GM23338 (cell line): ENCODE results near the gene DBNL. TPM values are rescaled to one million over a fixed set of nuclear protein-coding genes. Genes with fewer than 3 reads are reported as not detected.
"Not testable (repeated sequence)": the region's sequence is repeated elsewhere in the genome, so short reads cannot be mapped to it uniquely, and the experiment has no call there.

Experiments used
- ATAC-seq: fragments of 200-7000 bp; cut with Tn5 transposase; 3 replicates; pipeline ENCODE4 v1.9.1; 2020
- DNase-seq: peaks from one replicate; pipeline ENCODE4 v3.0.0-alpha.2; 2015; ENCODE audit warnings: low spot score
- H2AFZ ChIP-seq: fragments of 200-600 bp; sonication (generic); 2 replicates; pipeline ENCODE4 v1.8.0; 2016; ENCODE audit warnings: antibody characterized with exemption, mild to moderate bottlenecking, moderate library complexity
- H3F3A ChIP-seq: fragments of 200-600 bp; sonication (generic); replicated peaks from 2 replicates; pipeline ENCODE4 v1.8.0; 2017; ENCODE audit warnings: antibody characterized with exemption, mixed run types, low read depth
- H3K27ac ChIP-seq: fragments of 200-600 bp; sonication (generic); 2 replicates; pipeline ENCODE4 v1.6.1; 2016; ENCODE audit warnings: low read depth
- H3K27me3 ChIP-seq: fragments of 200-600 bp; sonication (generic); 2 replicates; pipeline ENCODE4 v1.8.0; 2016; ENCODE audit warnings: mild to moderate bottlenecking, mixed run types, moderate library complexity; ENCODE audit not compliant: insufficient read depth
- H3K36me3 ChIP-seq: fragments of 200-600 bp; sonication (generic); 2 replicates; pipeline ENCODE4 v1.8.0; 2016; ENCODE audit warnings: mild to moderate bottlenecking; ENCODE audit not compliant: insufficient read depth
- H3K4me1 ChIP-seq: fragments of 200-600 bp; sonication (generic); 2 replicates; pipeline ENCODE4 v1.8.0; 2016; ENCODE audit warnings: mild to moderate bottlenecking, moderate library complexity; ENCODE audit not compliant: insufficient read depth
- H3K4me2 ChIP-seq: fragments of 200-600 bp; sonication (generic); 2 replicates; pipeline ENCODE4 v1.7.1; 2017; ENCODE audit warnings: mixed run types
- H3K4me3 ChIP-seq: fragments of 200-600 bp; sonication (generic); 2 replicates; pipeline ENCODE4 v1.6.1; 2016; ENCODE audit warnings: mixed run types
- H3K79me2 ChIP-seq: fragments of 200-600 bp; sonication (generic); replicated peaks from 2 replicates; pipeline ENCODE4 v1.8.0; 2017; ENCODE audit warnings: mild to moderate bottlenecking; ENCODE audit not compliant: insufficient read depth
- H3K9me2 ChIP-seq: fragments of 200-600 bp; sonication (generic); 2 replicates; pipeline ENCODE4 v1.8.0; 2017; ENCODE audit not compliant: insufficient read depth
- H4K20me1 ChIP-seq: fragments of 200-600 bp; sonication (generic); replicated peaks from 2 replicates; pipeline ENCODE4 v1.8.0; 2017; ENCODE audit warnings: mild to moderate bottlenecking; ENCODE audit not compliant: insufficient read depth
- H3K27ac Mint-ChIP-seq: 2 replicates; pipeline ENCODE4 v1.8.0; 2020; ENCODE audit warnings: inconsistent platforms, mild to moderate bottlenecking, moderate library complexity, mixed read lengths
- H3K27me3 Mint-ChIP-seq: 3 replicates; pipeline ENCODE4 v1.8.0; 2022; ENCODE audit warnings: low read depth, mild to moderate bottlenecking, moderate library complexity, mixed read lengths, inconsistent platforms; ENCODE audit not compliant: insufficient read depth, poor library complexity
- H3K36me3 Mint-ChIP-seq: 3 replicates; pipeline ENCODE4 v1.8.0; 2021; ENCODE audit warnings: low read depth, mild to moderate bottlenecking, inconsistent platforms, moderate library complexity, mixed read lengths
- H3K4me1 Mint-ChIP-seq: 3 replicates; pipeline ENCODE4 v1.8.0; 2020; ENCODE audit warnings: mild to moderate bottlenecking, inconsistent platforms, mixed read lengths
- H3K4me3 Mint-ChIP-seq: 3 replicates; pipeline ENCODE4 v1.8.0; 2021; ENCODE audit warnings: moderate library complexity, mild to moderate bottlenecking, inconsistent platforms, mixed read lengths
- H3K9me3 Mint-ChIP-seq: 3 replicates; pipeline ENCODE4 v1.8.0; 2020; ENCODE audit warnings: moderate library complexity, mild to moderate bottlenecking, inconsistent platforms, mixed read lengths
- CREB1 ChIP-seq: fragments of 250-450 bp; sonication (Bioruptor Pico); IDR thresholded peaks from 2 replicates; pipeline ENCODE4 v1.5.0; 2020; ENCODE audit warnings: low read depth, mild to moderate bottlenecking, moderate library complexity
- CTCF ChIP-seq, 2 experiments: fragments of 200-600 bp in 1 of 2; sonication (generic) in 1 of 2; conservative IDR thresholded peaks; 2 replicates each; pipeline versions ENCODE4 v1.5.1 to v1.6.1; 2016 to 2017; ENCODE audit warnings: antibody characterized with exemption in 2 of 2, low read depth in 2 of 2, mild to moderate bottlenecking in 2 of 2, moderate library complexity in 1 of 2
- POLR2AphosphoS5 ChIP-seq: IDR thresholded peaks from 2 replicates; pipeline ENCODE4 v1.6.1; 2016; ENCODE audit warnings: antibody characterized with exemption, low read depth
- polyA plus RNA-seq: library from polyadenylated mRNA; unstranded; fragments of >200 nt; fragmentation: Nextera tagmentation; extraction: Ambion mirVana; gene quantifications from 2 replicates; pipeline ENCODE4 v1.2.1, GENCODE V29; 2016
- total RNA-seq: library from RNA; depleted of rRNA; stranded (reverse); fragments of >200 nt; shearing (Covaris generic); gene quantifications from 2 replicates; pipeline ENCODE4 v1.2.3, GENCODE V29; 2014

Gene DBNL
- total and polyA plus RNA-seq, 2 experiments from 2014 or later = 18.1 to 49.4 TPM

GRCh38 chr7:44038553-44038952 is 5.9 kb upstream of the DBNL start:
- not testable (repeated sequence) for H2AFZ ChIP-seq, H3K4me2 ChIP-seq, H3K27ac Mint-ChIP-seq, H3K4me3 ChIP-seq, H4K20me1 ChIP-seq, ATAC-seq, H3K4me1 Mint-ChIP-seq, H3K9me3 Mint-ChIP-seq, H3K4me3 Mint-ChIP-seq, H3K36me3 ChIP-seq, DNase-seq, H3K79me2 ChIP-seq, H3F3A ChIP-seq, H3K9me2 ChIP-seq, H3K27ac ChIP-seq, H3K4me1 ChIP-seq, H3K36me3 Mint-ChIP-seq
- peaks cover 15% of the 10 kb centered on the region for H3K27me3 Mint-ChIP-seq
- H3K27me3 ChIP-seq = peaks cover 24% of the 10 kb centered on the region; the same call in 1 of the 2 replicates

DNA sequence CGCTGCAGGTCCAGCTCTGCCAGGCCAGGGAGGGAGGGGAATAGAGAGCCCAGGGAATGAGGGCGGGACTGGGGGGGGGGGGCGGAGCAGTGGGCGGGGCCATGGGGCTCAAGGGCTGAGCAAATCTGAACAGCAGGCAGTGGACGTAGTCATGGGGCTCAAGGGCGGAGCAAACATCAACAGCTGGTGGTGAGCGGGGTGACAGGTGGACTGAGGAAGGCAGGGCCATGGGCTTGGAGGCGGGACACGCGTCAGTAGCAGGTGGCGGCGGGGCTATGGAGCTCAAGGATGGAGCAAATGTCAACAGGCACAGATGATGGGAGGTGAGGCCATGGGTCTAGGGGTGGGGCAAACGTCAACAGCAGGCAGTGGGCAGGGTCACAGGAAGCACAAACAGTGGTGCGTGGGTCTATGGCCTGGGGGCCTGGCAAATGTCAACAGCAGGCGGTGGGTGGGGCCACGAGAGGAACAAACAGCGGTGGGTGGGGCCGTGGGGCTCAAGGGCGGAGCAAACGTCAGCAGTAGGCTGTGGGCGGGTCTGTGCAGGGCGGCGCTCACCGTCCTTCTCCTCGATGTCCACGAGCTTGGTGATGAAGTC is 5.4 kb upstream of the DBNL start:
- not testable (repeated sequence) for H3K27ac Mint-ChIP-seq, H3K79me2 ChIP-seq, H3K9me3 Mint-ChIP-seq, H3K9me2 ChIP-seq, H3K27ac ChIP-seq, H3K36me3 ChIP-seq, H4K20me1 ChIP-seq, H3K36me3 Mint-ChIP-seq, H3K4me1 Mint-ChIP-seq, H3K4me1 ChIP-seq, H2AFZ ChIP-seq
- 0 out of 2 replicates have a peak, but pooled peaks have one; percentile 10 for TF ChIP-seq CREB1 (CRISPR knock-in tag)
- peaks cover 24% of the 10 kb centered on the region; the same call in 1 of the 2 replicates for H3K27me3 ChIP-seq
- peak overlapping the region; percentile 69 for H3K4me3 Mint-ChIP-seq
- peaks cover 10% of the 10 kb centered on the region; the same call in 1 of the 2 replicates for H3F3A ChIP-seq
- ATAC-seq = peak; percentile 65
- H3K4me2 ChIP-seq = peak overlapping the region; percentile 76
- H3K27me3 Mint-ChIP-seq = peaks cover 18% of the 10 kb centered on the region
- peak; percentile 65 for DNase-seq
- H3K4me3 ChIP-seq = peak overlapping the region; percentile 42; the same call in 1 of the 2 replicates

- not testable (repeated sequence) for H4K20me1 ChIP-seq, H3K79me2 ChIP-seq, DNase-seq, H3K36me3 Mint-ChIP-seq, H3K9me3 Mint-ChIP-seq, H3K36me3 ChIP-seq, H2AFZ ChIP-seq, H3K27ac Mint-ChIP-seq, ATAC-seq, H3K4me1 ChIP-seq, H3K27ac ChIP-seq, H3K9me2 ChIP-seq, H3K4me1 Mint-ChIP-seq
- Histone ChIP-seq H3K4me3 (peak overlapping the region; percentile 49; the same call in 1 of the 2 replicates), H3K4me2 (peak overlapping the region; percentile 70; the same call in 1 of the 2 replicates), H3K27me3 (peaks cover 24% of the 10 kb centered on the region; the same call in 1 of the 2 replicates), H3F3A (peaks cover 11% of the 10 kb centered on the region; the same call in 1 of the 2 replicates)
- peak overlapping the region; percentile 58; the same call in 2 of the 3 replicates for H3K4me3 Mint-ChIP-seq
- H3K27me3 Mint-ChIP-seq = peaks cover 18% of the 10 kb centered on the region
Measured at GRCh38 chr7:44039800-44040492, 4.6 kb upstream of the DBNL start.

DNA sequence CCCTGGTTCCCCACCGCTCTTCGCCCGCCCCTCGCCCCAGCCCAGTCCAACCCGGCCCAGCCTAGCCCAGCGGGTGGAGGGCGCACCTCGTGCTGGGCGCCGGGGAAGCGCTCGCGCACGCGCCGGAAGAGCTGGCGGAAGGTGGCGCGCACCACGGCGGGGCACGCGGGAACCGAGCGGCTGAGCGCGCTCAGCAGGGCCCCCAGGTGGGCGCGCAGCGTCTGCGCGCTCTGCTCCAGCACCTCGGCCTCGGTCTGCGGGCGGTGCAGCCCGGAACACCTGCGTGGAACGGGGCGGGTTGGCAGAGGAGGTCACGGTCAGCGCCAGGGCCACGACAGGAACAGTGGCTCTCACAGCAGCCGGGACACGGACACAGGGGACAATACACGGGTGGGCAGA is 4.0 kb upstream of the DBNL start:
- Histone ChIP-seq H3F3A (peaks cover 11% of the 10 kb centered on the region; the same call in 1 of the 2 replicates), H3K4me3 (peak overlapping the region; percentile 49; the same call in 1 of the 2 replicates), H3K27me3 (peaks cover 24% of the 10 kb centered on the region; the same call in 1 of the 2 replicates), H3K4me2 (peak overlapping the region; percentile 70; the same call in 1 of the 2 replicates)
- H3K36me3 Mint-ChIP-seq, H3K36me3 ChIP-seq, H4K20me1 ChIP-seq, H2AFZ ChIP-seq, H3K9me3 Mint-ChIP-seq, H3K79me2 ChIP-seq, H3K4me1 ChIP-seq, H3K9me2 ChIP-seq, H3K4me1 Mint-ChIP-seq, H3K27ac Mint-ChIP-seq, H3K27ac ChIP-seq: not testable (repeated sequence)
- Mint-ChIP-seq H3K4me3 (peak overlapping the region; percentile 69; the same call in 2 of the 3 replicates), H3K27me3 (peaks cover 16% of the 10 kb centered on the region)
- peak; percentile 24 for DNase-seq
- peak; percentile 14 for ATAC-seq
- peak; percentile 43; the same call in 1 of the 2 replicates for TF ChIP-seq POLR2AphosphoS5
- 0 out of 4 replicates have a peak, but pooled peaks of 1 of the 2 experiments have one; percentile 21 for TF ChIP-seq CTCF (conservative IDR thresholded peaks at IDR 0.05; ENCODE audit: low read depth in 2 of 2)
